ENCODE measurements around the gene KIAA0513.
A peak's percentile ranks its signal among the peaks of the same experiment; 100 is the strongest.

The KIAA0513 gene

GRCh38 chr16:85125570-85126393 lies 98.2 kb downstream of the KIAA0513 start:
- no peaks in the 10 kb centered on the region for H3K36me3 ChIP-seq (ENCODE audit: insufficient read depth, low read length)
- no peak overlapping the region for H3K4me3 ChIP-seq (ENCODE audit: low read length)
- H3K4me2 ChIP-seq (ENCODE audit: low read length), result peak overlapping the region; percentile 74
- peak overlapping the region; percentile 71 for H3K9ac ChIP-seq (ENCODE audit: low read depth, low read length)
- H3K9me3 ChIP-seq (replicated peaks; ENCODE audit: low read length), result peaks cover 4% of the 10 kb centered on the region
- H3K27me3 ChIP-seq (ENCODE audit: control insufficient read depth, insufficient read depth, low read length), result no peaks in the 10 kb centered on the region
- peaks cover 50% of the 10 kb centered on the region for H3K4me1 ChIP-seq (ENCODE audit: control insufficient read depth, insufficient read depth, low read length)

- peak overlapping the region; percentile 71 for H3K9ac ChIP-seq (ENCODE audit: low read depth, low read length)
- peak overlapping the region; percentile 31 for H3K4me3 ChIP-seq (ENCODE audit: low read length)
- H3K36me3 ChIP-seq (ENCODE audit: insufficient read depth, low read length), result no peaks in the 10 kb centered on the region
- peak overlapping the region; percentile 74 for H3K4me2 ChIP-seq (ENCODE audit: low read length)
- H3K4me1 ChIP-seq (ENCODE audit: control insufficient read depth, insufficient read depth, low read length), result peaks cover 53% of the 10 kb centered on the region
- H3K27me3 ChIP-seq (ENCODE audit: control insufficient read depth, insufficient read depth, low read length), result no peaks in the 10 kb centered on the region
- H3K9me3 ChIP-seq (replicated peaks; ENCODE audit: low read length), result peaks cover 4% of the 10 kb centered on the region
Observed at GRCh38 chr16:85126394-85126704, 98.8 kb downstream of the KIAA0513 start.

- H3K4me2 ChIP-seq (ENCODE audit: low read length), result peak overlapping the region; percentile 74
- no peaks in the 10 kb centered on the region for H3K36me3 ChIP-seq (ENCODE audit: insufficient read depth, low read length)
- H3K4me1 ChIP-seq (ENCODE audit: control insufficient read depth, insufficient read depth, low read length), result peaks cover 53% of the 10 kb centered on the region
- peak overlapping the region; percentile 31 for H3K4me3 ChIP-seq (ENCODE audit: low read length)
- H3K27me3 ChIP-seq (ENCODE audit: control insufficient read depth, insufficient read depth, low read length), result no peaks in the 10 kb centered on the region
- peak overlapping the region; percentile 71 for H3K9ac ChIP-seq (ENCODE audit: low read depth, low read length)
- peaks cover 4% of the 10 kb centered on the region for H3K9me3 ChIP-seq (replicated peaks; ENCODE audit: low read length)
Observed at GRCh38 chr16:85126705-85127378, 99.2 kb downstream of the KIAA0513 start.

- Histone ChIP-seq H3K9me3 (replicated peaks; ENCODE audit: low read length) (peaks cover 4% of the 10 kb centered on the region), H3K4me1 (ENCODE audit: control insufficient read depth, insufficient read depth, low read length) (peaks cover 53% of the 10 kb centered on the region), H3K4me2 (ENCODE audit: low read length) (peak overlapping the region; percentile 74), H3K27me3 (ENCODE audit: control insufficient read depth, insufficient read depth, low read length) (no peaks in the 10 kb centered on the region), H3K36me3 (ENCODE audit: insufficient read depth, low read length) (no peaks in the 10 kb centered on the region), H3K4me3 (ENCODE audit: low read length) (no peak overlapping the region), H3K9ac (ENCODE audit: low read depth, low read length) (no peak overlapping the region)
Observed at GRCh38 chr16:85127379-85127723, 99.8 kb downstream of the KIAA0513 start.

- no peaks in the 10 kb centered on the region for H3K36me3 ChIP-seq (ENCODE audit: insufficient read depth, low read length)
- no peak overlapping the region for H3K4me2 ChIP-seq (ENCODE audit: low read length)
- peaks cover 51% of the 10 kb centered on the region for H3K4me1 ChIP-seq (ENCODE audit: control insufficient read depth, insufficient read depth, low read length)
- peaks cover 4% of the 10 kb centered on the region for H3K9me3 ChIP-seq (replicated peaks; ENCODE audit: low read length)
- H3K9ac ChIP-seq (ENCODE audit: low read depth, low read length), result no peak overlapping the region
- H3K27me3 ChIP-seq (ENCODE audit: control insufficient read depth, insufficient read depth, low read length), result no peaks in the 10 kb centered on the region
- H3K4me3 ChIP-seq (ENCODE audit: low read length), result no peak overlapping the region
Observed at GRCh38 chr16:85128079-85128837, 100.7 kb downstream of the KIAA0513 start.

DNA sequence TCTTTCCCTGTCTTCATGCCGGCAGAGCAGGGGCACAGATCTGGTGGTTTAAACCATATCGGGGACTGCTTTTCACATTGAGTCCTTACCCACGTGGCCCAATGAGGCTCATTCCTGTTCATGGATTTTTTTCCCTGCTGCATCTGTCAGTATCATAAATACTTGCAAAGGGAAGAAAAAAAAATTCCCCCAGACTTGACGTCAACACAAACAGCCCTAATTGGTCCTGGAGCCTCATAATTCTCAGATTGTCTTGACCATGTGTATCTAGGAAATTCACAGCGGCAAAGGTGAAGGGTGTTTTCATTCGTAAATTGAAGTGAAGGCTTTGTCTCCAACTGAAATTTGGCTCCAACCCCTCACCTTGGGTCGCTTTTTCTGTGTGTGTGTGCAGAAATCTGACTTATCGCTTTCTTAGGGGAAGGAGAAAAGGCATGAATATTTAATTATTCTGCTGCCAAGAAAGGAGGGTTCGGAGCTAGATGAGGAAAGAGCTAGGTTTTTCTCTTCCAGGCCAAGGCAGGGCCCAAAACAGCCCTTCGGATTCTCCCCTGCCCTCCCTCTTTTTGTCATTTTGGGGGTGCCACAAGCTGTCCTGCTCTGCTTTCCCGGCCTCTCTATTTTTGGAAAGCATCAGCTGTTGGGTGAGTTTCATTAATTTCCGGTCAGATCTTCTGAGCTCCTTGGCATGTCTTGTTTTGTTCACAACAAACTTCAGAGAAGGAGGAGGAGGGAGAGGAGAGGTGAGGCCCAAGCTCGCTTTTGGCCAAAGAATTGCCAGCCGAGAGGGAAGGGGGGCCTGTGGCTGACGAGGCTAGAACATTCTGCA lies 102.5 kb downstream of the KIAA0513 start:
- Histone ChIP-seq H3K4me2 (ENCODE audit: low read length) (peak overlapping the region; percentile 33), H3K4me1 (ENCODE audit: control insufficient read depth, insufficient read depth, low read length) (peaks cover 38% of the 10 kb centered on the region), H3K9me3 (replicated peaks; ENCODE audit: low read length) (no peaks in the 10 kb centered on the region), H3K9ac (ENCODE audit: low read depth, low read length) (peak overlapping the region; percentile 66), H3K4me3 (ENCODE audit: low read length) (no peak overlapping the region), H3K36me3 (ENCODE audit: insufficient read depth, low read length) (no peaks in the 10 kb centered on the region), H3K27me3 (ENCODE audit: control insufficient read depth, insufficient read depth, low read length) (no peaks in the 10 kb centered on the region)

DNA sequence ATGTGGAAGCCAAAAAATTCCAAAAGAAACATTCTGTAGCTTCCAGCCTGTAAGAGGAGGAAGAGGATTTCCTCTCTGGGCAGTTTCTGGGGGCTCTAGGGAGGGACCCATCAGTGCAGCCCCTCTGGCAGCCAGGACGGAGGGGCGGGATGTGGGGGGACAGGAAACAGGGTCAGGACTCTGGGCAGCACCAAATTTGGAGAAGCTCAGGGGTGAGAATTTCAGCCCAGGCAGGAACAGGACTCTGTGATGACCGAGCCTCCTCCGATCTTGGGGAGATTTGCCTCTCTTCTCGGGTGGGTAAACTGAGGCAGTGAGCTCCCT lies 103.1 kb downstream of the KIAA0513 start:
- no peak overlapping the region for H3K4me3 ChIP-seq (ENCODE audit: low read length)
- H3K4me2 ChIP-seq (ENCODE audit: low read length), result peak overlapping the region; percentile 33
- H3K36me3 ChIP-seq (ENCODE audit: insufficient read depth, low read length), result no peaks in the 10 kb centered on the region
- H3K9ac ChIP-seq (ENCODE audit: low read depth, low read length), result peak overlapping the region; percentile 66
- peaks cover 40% of the 10 kb centered on the region for H3K4me1 ChIP-seq (ENCODE audit: control insufficient read depth, insufficient read depth, low read length)
- H3K9me3 ChIP-seq (replicated peaks; ENCODE audit: low read length), result no peaks in the 10 kb centered on the region
- no peaks in the 10 kb centered on the region for H3K27me3 ChIP-seq (ENCODE audit: control insufficient read depth, insufficient read depth, low read length)

- Histone ChIP-seq H3K9me3 (replicated peaks; ENCODE audit: low read length) (no peaks in the 10 kb centered on the region), H3K9ac (ENCODE audit: low read depth, low read length) (no peak overlapping the region), H3K4me3 (ENCODE audit: low read length) (no peak overlapping the region), H3K4me2 (ENCODE audit: low read length) (no peak overlapping the region), H3K36me3 (ENCODE audit: insufficient read depth, low read length) (no peaks in the 10 kb centered on the region), H3K4me1 (ENCODE audit: control insufficient read depth, insufficient read depth, low read length) (peaks cover 42% of the 10 kb centered on the region), H3K27me3 (ENCODE audit: control insufficient read depth, insufficient read depth, low read length) (no peaks in the 10 kb centered on the region)
Observed at GRCh38 chr16:85132456-85133289, 105.1 kb downstream of the KIAA0513 start.

- Histone ChIP-seq H3K4me2 (ENCODE audit: low read length) (no peak overlapping the region), H3K4me3 (ENCODE audit: low read length) (no peak overlapping the region), H3K4me1 (ENCODE audit: control insufficient read depth, insufficient read depth, low read length) (peaks cover 47% of the 10 kb centered on the region), H3K9ac (ENCODE audit: low read depth, low read length) (no peak overlapping the region), H3K9me3 (replicated peaks; ENCODE audit: low read length) (no peaks in the 10 kb centered on the region), H3K36me3 (ENCODE audit: insufficient read depth, low read length) (no peaks in the 10 kb centered on the region), H3K27me3 (ENCODE audit: control insufficient read depth, insufficient read depth, low read length) (no peaks in the 10 kb centered on the region)
Observed at GRCh38 chr16:85133290-85133599, 105.7 kb downstream of the KIAA0513 start.

- no peaks in the 10 kb centered on the region for H3K27me3 ChIP-seq (ENCODE audit: control insufficient read depth, insufficient read depth, low read length)
- H3K36me3 ChIP-seq (ENCODE audit: insufficient read depth, low read length), result no peaks in the 10 kb centered on the region
- no peak overlapping the region for H3K4me2 ChIP-seq (ENCODE audit: low read length)
- H3K4me1 ChIP-seq (ENCODE audit: control insufficient read depth, insufficient read depth, low read length), result peaks cover 47% of the 10 kb centered on the region
- H3K9me3 ChIP-seq (replicated peaks; ENCODE audit: low read length), result no peaks in the 10 kb centered on the region
- no peak overlapping the region for H3K4me3 ChIP-seq (ENCODE audit: low read length)
- H3K9ac ChIP-seq (ENCODE audit: low read depth, low read length), result no peak overlapping the region
Observed at GRCh38 chr16:85134076-85134788, 106.6 kb downstream of the KIAA0513 start.

Measured in skeletal muscle satellite cell (primary cell).